Measurements from ENCODE around the gene MRFAP1.
A peak's percentile ranks its signal among the peaks of the same experiment; 100 is the strongest.
"Not testable (repeated sequence)": the region's sequence is repeated elsewhere in the genome, so short reads cannot be mapped to it uniquely, and the experiment has no call there.

Gene MRFAP1

DNA sequence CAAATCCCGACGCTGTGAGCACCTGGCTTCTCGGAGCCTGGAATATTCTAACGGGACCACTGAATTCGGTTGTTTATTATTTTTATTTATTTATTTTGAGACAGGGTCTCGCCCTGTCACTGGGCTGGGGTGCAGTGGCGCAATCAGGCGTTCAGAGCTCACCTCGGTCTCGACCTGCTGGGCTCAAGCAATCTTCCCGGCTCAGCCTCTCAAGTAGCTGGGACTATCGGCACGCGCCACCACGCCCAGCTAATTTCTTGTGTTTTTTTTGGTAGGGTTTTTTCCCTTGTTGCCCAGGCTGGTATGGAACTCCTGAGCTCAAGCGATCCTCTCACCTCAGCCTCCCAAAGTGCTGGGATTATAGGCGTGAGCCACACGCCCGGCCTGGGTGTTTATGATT is 31.6 kb downstream of the MRFAP1 start:
- no peak for DNase-seq

DNA sequence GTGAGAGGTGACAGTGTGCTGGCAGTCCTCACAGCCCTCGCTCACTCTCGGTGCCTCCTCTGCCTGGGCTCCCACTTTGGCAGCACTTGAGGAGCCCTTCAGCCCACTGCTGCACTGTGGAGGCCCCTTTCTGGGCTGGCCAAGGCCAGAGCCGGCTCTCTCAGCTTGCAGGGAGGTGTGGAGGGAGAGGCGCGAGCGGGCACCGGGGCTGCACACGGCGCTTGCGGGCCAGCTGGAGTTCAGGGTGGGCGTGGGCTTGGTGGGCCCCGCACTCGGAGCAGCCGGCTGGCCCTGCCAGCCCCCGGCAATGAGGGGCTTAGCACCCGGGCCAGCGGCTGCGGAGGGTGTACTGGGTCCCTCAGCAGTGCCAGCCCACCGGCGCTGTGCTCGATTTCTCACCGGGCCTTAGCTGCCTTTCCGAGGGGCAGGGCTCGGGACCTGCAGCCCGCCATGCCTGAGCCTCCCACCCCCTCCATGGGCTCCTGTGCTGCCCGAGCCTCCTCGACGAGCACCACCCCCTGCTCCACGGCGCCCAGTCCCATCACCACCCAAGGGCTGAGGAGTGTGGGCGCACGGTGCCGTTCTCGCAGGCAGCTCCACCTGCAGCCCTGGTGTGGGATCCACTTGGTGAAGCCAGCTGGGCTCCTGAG is 32.2 kb downstream of the MRFAP1 start:
- not testable (repeated sequence) for DNase-seq

DNA sequence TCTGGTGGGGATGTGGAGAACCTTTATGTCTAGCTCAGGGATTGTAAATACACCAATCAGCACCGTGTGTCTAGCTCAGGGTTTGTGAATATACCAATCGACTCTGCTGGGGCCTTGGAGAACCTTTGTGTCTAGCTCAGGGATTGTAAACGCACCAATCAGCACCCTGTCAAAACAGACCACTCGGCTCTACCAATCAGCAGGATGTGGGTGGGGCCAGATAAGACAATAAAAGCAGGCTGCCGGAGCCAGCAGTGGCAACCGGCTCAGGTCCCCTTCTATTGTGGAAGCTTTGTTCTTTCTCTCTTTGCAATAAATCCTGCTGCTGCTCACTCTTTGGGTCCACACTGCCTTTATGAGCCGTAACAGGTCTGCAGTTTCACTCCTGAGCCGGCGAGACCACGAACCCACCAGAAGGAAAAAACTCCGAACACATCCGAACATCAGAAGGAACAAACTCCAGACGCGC is 32.7 kb downstream of the MRFAP1 start:
- DNase-seq = not testable (repeated sequence)

DNA sequence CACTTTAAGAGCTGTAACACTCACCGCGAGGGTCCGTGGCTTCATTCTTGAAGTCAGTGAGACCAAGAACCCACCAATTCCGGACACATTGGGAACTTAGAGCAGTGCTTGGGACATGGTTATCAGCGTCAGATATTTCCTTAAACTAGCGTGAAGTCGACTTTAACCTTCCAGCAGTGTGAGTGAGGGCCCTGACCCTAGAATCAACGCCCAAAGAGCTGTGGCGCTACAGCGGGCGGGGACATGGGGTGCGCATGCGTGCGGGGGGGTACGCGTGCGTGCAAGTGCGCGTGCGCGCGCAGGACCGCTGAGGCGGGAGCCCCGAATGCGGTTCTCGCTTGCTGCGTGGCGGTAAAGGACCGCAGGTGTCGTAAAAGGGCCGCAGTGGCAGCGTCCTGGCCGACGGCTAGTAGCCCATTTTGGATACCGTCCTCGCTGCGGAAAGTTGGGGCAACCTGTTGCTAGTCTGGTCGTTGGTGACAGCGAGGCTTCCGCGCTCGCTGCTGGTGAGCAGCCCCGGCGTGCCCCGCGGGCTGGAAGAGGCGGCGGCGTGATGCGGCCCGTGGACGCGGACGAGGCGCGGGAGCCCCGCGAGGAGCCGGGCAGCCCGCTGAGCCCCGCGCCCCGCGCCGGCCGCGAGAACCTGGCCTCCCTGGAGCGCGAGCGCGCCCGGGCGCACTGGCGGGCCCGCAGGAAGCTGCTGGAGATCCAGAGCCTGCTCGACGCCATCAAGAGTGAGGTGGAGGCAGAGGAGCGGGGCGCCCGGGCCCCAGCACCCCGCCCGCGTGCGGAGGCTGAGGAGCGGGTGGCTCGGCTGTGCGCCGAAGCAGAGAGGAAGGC is 33.4 kb downstream of the MRFAP1 start:
- DNase-seq = peak; percentile 77

DNA sequence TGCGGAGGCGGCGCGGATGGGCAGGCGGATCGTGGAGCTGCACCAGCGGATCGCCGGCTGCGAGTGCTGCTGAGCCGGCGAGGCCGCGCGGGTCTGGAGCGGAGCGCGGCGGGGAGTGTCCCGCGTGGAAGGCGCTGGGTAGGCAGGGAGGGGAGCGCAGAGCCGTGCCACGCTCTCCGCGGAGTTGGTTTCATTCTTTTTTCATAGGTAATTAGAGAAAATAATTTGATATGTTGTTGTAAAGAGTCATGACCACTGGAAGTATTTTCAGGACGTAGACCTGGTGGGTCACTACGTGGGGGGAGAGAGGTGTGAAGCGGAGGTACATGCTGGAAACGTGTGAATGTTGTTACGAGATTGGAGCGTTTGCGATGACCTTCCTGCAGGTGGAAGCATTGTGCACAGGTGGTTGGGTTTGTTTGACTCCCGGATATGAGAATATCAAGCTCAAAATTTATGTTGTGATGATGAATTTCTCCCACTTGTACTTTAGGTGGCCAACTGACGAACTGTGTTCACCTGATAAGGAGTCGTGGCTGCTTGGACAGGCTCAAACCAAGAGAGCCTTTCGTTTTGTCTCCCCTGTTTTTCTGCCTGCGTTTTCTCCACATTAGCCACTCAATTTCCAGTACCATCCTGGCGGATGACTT is 34.1 kb downstream of the MRFAP1 start:
- no peak for DNase-seq

DNA sequence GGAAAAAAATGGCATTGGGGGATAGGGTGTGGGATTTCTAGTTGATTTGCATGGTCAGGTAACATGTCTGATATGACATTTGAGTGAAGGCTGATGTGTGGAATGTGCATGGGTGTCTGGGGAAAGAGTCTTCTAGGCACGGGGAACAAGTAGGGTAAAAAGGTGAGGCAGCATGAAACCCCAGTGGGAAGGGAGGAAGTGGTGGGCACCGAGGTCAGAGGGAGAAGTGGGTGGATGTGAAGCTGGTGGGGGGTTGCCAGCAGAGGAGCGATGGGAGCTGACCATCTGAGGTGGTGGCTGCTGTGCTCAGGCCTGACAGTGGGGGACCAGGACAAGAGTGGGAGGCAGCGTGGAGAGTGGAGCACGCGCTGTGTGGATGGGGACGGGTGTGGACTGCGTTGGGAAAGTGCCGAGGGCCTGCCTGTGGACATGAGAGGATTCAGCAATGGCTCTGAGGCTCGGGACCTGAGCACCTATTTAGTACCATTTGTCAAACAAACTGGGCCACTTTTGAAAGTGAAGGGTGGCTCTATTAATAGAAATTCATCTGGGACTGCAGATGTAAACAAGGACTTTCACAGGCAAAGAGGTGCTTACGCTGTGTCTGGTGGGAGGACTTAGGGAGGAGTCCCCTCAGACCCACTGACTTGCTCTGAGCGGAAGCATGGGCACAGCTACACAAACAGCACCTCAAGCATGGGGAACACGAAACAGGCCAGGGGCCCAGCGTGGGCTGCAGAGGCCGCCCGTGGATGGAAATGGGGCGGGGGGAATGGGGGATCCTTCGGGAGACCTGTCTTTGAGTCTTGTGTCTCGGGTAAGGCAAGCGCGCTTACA is 36.5 kb downstream of the MRFAP1 start:
- DNase-seq = no peak

DNA sequence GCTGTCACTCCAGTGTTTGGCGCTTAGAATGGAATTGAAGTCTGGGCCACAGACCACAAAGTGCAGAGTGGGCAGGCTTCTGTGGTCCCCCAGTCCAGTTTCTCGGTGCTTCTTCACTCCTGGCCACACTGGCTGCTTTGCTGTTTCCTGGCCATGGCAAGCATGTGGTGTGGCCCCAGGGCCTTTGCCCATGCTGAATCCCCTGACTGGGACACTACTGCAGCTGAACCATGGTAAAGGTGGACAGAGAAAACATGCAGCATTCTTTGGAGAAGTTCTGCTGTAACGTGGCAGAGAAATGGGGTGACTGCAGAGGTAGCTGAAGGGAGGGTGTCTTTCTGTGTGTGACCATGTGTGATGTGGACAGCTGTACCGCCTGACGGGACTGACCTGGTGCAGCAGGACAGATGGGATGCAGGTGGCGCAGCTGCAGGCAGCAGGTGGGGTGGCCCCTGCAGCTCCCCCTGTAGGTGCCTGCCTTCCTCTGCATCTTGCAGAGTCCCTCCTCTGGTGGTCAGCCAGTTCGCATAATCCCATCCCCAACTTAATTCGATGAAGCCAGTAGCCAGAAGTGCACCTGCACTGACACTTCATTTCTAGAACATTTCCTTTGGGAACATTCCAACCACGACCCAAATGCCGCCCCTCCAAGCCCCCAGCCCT is 40.0 kb downstream of the MRFAP1 start:
- no peak for DNase-seq

DNA sequence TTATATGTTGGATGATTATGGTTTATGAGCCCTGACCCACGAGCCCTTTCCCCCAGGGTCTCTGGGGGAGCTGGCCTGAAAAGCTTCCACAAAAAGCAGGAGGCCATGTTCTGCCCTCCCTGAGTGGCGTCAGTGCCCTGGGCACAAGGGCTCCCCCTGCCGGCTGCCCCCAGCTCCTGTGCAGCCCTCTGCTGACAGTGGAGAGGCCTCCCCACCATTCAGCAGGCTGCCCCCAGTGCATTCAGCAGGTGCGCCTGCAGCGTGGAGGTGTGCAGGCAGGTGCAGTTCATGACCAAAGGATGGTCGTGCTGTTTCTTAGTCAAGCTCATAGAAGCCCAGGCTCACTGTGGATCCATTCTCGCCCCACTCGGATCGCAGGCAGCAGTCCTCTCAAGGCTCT is 40.7 kb downstream of the MRFAP1 start:
- DNase-seq = no peak

DNA sequence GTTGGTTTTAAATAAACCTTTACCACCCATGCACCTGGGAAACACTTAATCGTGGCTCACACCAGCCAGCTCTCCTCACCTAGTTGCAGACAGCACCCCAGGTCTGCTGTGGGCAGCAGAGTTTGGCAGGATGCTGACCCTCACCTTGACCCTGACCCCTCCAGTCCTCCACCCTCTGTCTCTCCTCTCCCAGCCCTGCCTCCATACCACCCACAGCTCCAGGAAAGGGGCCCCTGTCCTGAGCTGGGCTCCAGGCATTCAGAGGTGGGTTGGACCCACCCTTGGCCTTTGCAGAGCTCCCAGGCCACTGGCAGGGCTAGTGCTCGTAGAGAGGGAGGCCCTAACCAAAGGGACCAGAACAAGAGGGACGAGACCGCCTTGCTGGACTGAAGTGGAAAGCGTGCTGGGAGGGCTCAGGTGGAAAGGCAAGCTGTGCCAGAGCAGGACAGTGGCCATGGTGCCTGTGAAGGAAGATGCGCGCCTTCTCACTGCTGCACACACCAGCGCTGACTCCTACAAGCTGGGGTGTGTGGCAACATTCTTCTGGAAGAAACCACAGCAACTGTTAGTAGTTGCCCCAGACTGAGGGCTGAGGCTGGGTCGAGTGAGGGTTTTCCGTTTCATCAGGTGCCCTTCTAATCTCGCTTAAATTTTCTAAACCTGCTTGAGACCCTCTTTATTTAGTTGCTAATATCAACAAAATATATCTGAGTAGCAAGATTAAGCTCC is 42.5 kb downstream of the MRFAP1 start:
- DNase-seq = no peak

DNA sequence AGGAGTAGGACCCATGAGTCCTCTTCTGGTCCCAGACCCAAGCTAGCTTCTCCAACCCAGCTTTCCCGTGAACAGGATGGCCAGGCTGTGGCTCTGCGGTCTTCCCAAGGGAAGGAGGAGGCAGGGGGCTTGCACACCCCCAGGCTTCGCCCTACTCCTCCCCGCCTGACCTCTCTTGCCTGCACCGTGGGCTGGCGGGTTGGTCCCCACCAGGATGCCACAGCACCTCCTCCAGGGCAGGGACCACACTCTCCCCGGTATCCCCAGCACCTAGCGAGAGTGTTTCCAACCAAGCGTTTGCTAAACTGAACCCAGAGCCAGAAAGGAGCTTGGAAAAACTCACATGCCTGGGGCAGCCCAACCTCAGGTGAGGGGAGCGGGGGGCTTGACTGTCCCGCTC is 44.2 kb downstream of the MRFAP1 start:
- DNase-seq = no peak

DNA sequence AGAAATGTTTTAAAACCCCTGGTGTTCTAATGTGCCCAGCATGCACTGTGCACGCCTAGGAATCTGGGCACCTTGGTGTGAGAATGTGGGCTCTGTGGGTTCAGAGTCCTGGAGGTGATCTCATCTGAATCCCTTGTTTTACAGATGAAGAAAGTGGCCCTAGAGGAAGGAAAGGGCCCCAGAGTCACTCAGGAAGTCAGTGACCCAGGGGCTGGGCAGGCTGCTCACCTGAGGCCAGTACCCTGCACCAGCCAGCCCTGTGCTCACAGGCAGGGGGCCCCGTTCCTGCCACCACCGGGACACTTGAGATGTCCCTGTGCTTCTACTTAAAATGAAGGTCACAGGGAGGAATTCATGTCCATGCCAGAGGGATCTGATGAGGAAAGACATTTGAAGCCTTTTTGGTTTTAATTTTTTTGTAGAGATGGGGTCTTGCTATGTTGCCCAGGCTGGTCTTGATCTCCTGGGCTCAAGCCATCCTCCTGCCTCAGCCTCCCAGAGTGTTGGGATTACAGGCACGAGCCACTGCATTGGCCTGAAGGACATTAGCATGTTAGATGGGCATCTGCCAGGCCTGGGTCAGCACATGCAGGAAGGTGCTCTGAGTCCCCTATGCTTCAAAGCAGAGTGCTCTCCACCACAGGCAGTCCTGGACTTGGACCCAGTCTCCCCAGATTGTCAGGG is 45.8 kb downstream of the MRFAP1 start:
- no peak for DNase-seq

DNA sequence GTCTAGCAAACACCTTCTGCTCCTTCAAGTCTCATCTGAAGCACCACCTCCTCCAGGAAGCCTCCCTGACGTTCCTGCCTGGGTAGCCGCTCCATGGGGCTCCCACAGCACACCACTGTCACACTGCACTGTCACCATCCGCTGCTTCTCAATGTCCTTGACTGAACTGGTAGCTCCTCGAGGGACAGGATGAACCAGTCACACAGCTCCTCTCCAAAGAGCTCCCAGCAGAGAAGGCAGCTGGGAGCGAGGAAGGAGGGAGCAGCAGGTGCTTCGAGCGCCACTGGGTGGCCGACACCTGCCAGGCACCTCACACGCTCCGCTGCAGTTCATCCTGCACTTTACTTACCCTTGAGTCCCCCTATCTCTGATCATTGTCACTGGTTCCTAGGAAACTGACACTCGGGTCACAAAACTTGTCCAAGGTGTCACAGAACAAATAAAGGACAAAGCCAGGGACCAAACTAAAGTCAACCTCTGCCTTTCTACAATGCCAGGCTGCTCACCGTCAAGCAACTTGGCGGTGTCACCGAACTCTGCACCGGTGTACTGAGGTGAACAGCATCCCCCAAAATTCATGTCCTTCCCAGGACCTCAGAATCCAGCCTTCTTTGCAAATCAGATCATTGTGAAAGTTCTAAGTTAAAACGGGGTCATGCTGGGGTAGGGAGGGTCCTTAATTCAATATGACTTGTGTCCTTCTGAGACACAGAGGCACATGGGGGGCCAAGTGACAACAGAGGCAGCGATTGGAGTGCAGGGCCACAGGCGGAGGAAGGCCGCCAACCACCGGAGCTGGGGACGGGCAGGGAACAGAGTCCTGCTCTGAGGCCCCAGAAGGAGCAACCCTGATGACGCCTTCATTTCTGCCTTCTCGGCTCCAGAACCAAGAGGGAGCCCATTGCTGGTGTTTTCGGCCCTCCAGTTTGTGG is 47.7 kb downstream of the MRFAP1 start:
- no peak for DNase-seq

DNA sequence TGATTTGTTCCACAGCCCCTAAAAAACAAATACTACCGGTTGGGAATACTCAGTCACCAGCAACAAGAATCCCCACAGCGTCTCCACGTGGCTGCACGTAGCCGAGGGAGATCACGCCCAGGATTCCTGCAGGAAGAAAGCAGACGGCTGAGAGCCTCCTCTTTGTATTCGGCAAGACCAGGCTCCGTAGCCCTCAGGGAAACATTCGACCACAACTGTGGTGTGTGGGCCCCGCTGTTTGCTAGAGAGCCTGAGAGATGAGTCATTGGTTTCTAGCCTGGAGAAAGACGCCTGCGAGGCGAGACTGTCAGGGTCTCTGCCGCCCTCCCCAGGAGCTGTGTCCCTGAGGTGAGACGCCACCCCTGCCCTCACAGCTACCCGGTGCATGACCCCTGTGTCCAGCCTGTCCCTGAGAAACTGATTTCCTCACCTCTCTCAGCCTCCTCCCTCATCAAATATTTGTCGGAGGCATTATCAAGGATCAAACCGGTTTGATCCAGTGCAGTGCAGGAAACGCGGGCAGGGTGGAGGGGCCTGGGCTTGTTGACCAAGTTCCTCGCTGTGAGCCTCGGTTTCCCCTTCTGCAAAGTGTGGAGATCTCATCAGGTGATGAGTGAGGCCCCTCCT is 48.5 kb downstream of the MRFAP1 start:
- no peak for DNase-seq

DNA sequence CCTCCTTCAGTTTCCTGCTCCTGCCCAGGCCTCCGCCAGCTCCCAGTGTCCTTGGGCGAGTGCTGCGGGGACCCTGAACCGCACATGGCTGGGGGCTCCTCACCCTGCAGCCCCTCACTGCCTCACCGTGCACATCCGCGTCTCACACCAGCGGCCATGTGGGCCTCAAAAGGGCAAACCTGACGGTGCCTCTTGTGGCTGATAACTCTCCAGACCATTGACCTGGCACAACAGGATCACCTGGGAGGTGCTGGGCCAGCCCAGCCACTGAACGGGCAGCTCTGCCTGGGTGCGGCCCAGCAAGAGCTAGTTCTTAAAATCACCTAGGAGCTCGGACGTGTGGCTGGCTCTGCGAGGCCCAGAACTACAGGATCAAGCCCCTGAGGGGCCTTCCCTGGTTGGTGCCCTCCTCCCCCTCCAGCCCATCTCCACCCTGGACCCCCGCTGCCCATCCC is 49.0 kb downstream of the MRFAP1 start:
- DNase-seq = no peak
